Osteoblast (primary cell): ENCODE results near the gene XRCC3. TPM values are rescaled to one million over a fixed set of nuclear protein-coding genes. Genes with fewer than 3 reads are reported as not detected.

Source experiments
- DNase-seq: peaks from one replicate; pipeline ENCODE4 v3.0.0; 2011; ENCODE audit warnings: low spot score, mixed read lengths; ENCODE audit not compliant: insufficient read length; ENCODE audit errors: missing footprints
- H2AFZ ChIP-seq: 2 replicates; pipeline ENCODE4 v1.6.0; 2011; ENCODE audit warnings: mild to moderate bottlenecking, low read length
- H3K27ac ChIP-seq: 2 replicates; pipeline ENCODE4 v1.5.1; 2011; ENCODE audit warnings: mild to moderate bottlenecking, low read depth, low read length, moderate library complexity
- H3K27me3 ChIP-seq: 2 replicates; pipeline ENCODE4 v1.6.0; 2012; ENCODE audit warnings: mild to moderate bottlenecking, control low read depth, inconsistent platforms, low read length, moderate library complexity; ENCODE audit not compliant: insufficient read depth
- H3K36me3 ChIP-seq: 2 replicates; pipeline ENCODE4 v1.5.1; 2011; ENCODE audit warnings: mild to moderate bottlenecking, low read length, control low read depth, moderate library complexity; ENCODE audit not compliant: insufficient read depth
- H3K4me1 ChIP-seq: 2 replicates; pipeline ENCODE4 v1.5.1; 2011; ENCODE audit warnings: mild to moderate bottlenecking, low read length, control low read depth, moderate library complexity; ENCODE audit not compliant: insufficient read depth
- H3K4me2 ChIP-seq: 2 replicates; pipeline ENCODE4 v1.6.0; 2011; ENCODE audit warnings: mild to moderate bottlenecking, low read length; ENCODE audit not compliant: insufficient read depth
- H3K4me3 ChIP-seq: fragments of 200-600 bp; sonication (generic); 3 replicates; pipeline ENCODE4 v1.5.1; 2012; ENCODE audit warnings: mild to moderate bottlenecking, low read length, inconsistent platforms; ENCODE audit not compliant: insufficient read depth
- H3K79me2 ChIP-seq: 2 replicates; pipeline ENCODE4 v1.6.0; 2012; ENCODE audit warnings: mild to moderate bottlenecking, low read length, control low read depth, inconsistent platforms; ENCODE audit not compliant: insufficient read depth
- H3K9me3 ChIP-seq: 2 replicates; pipeline ENCODE4 v1.5.1; 2011; ENCODE audit warnings: low read depth, low read length, control low read depth
- H4K20me1 ChIP-seq: 2 replicates; pipeline ENCODE4 v1.6.0; 2012; ENCODE audit warnings: mild to moderate bottlenecking, low read length, control low read depth; ENCODE audit not compliant: insufficient read depth
- CTCF ChIP-seq: IDR thresholded peaks from 2 replicates; pipeline ENCODE4 v1.5.1; 2011; ENCODE audit warnings: mild to moderate bottlenecking, low read depth, low read length, moderate library complexity; ENCODE audit errors: extremely low read depth
- total RNA-seq: library from RNA; depleted of rRNA; stranded (reverse); fragments of >200 nt; gene quantifications from 2 replicates; pipeline ENCODE4 v1.2.3, GENCODE V29; 2012

The XRCC3 gene
- total RNA-seq, 1 donor = 4.3 TPM

GRCh38 chr14:103667671-103668070 lies 47.6 kb downstream of the XRCC3 start:
- peaks cover 11% of the 10 kb centered on the region for H4K20me1 ChIP-seq
- H3K4me1 ChIP-seq = peaks cover 16% of the 10 kb centered on the region
- no peak overlapping the region for H3K4me2 ChIP-seq
- H3K27ac ChIP-seq = no peak overlapping the region
- H3K4me3 ChIP-seq = no peak overlapping the region
- no peak overlapping the region for H2AFZ ChIP-seq
- H3K79me2 ChIP-seq = peaks cover 72% of the 10 kb centered on the region
- no peak for DNase-seq
- peaks cover 63% of the 10 kb centered on the region for H3K36me3 ChIP-seq
- no peaks in the 10 kb centered on the region for H3K27me3 ChIP-seq
- no peaks in the 10 kb centered on the region for H3K9me3 ChIP-seq
- TF ChIP-seq CTCF = no peak

- peaks cover 79% of the 10 kb centered on the region for H3K79me2 ChIP-seq
- no peak for DNase-seq
- H3K27ac ChIP-seq = peak overlapping the region; percentile 97
- H3K36me3 ChIP-seq = peaks cover 59% of the 10 kb centered on the region
- peaks cover 21% of the 10 kb centered on the region for H3K4me1 ChIP-seq
- peak overlapping the region; percentile 6 for H3K4me3 ChIP-seq
- H4K20me1 ChIP-seq = peaks cover 6% of the 10 kb centered on the region
- H3K27me3 ChIP-seq = no peaks in the 10 kb centered on the region
- TF ChIP-seq CTCF = no peak
- H3K9me3 ChIP-seq = no peaks in the 10 kb centered on the region
- H3K4me2 ChIP-seq = peak overlapping the region; percentile 69
- no peak overlapping the region for H2AFZ ChIP-seq
Observed at GRCh38 chr14:103663506-103663905, 51.7 kb downstream of the XRCC3 start.

GRCh38 chr14:103662591-103662990 lies 52.7 kb downstream of the XRCC3 start:
- Histone ChIP-seq H3K4me3 (no peak overlapping the region), H3K9me3 (no peaks in the 10 kb centered on the region), H3K36me3 (peaks cover 58% of the 10 kb centered on the region), H3K27ac (no peak overlapping the region), H4K20me1 (peaks cover 6% of the 10 kb centered on the region), H3K79me2 (peaks cover 78% of the 10 kb centered on the region), H3K4me1 (peaks cover 26% of the 10 kb centered on the region), H3K27me3 (no peaks in the 10 kb centered on the region), H2AFZ (no peak overlapping the region), H3K4me2 (no peak overlapping the region)
- TF ChIP-seq CTCF = no peak
- DNase-seq = no peak

GRCh38 chr14:103662029-103662428 lies 53.2 kb downstream of the XRCC3 start:
- no peak for DNase-seq
- H4K20me1 ChIP-seq = peaks cover 6% of the 10 kb centered on the region
- H3K36me3 ChIP-seq = peaks cover 57% of the 10 kb centered on the region
- no peak overlapping the region for H3K4me2 ChIP-seq
- peaks cover 32% of the 10 kb centered on the region for H3K4me1 ChIP-seq
- H3K27me3 ChIP-seq = no peaks in the 10 kb centered on the region
- no peak for TF ChIP-seq CTCF
- H3K79me2 ChIP-seq = peaks cover 75% of the 10 kb centered on the region
- no peaks in the 10 kb centered on the region for H3K9me3 ChIP-seq
- H3K4me3 ChIP-seq = no peak overlapping the region
- no peak overlapping the region for H2AFZ ChIP-seq
- no peak overlapping the region for H3K27ac ChIP-seq
